Spleen (tissue), 7 donors: ENCODE results near the gene KRTAP9-9.

ENCODE experiments used
- CTCF ChIP-seq, 11 experiments: fragments of 200-600 bp in 7 of 11; fragments of 450-650 bp in 4 of 11; sonication (generic) in 4 of 11; IDR thresholded peaks in 8 of 11; conservative IDR thresholded peaks in 3 of 11; 1 replicate in 7 of 11; 2 replicates in 4 of 11; pipeline versions ENCODE4 v1.4.0 to v1.8.0; 2016 to 2021; ENCODE audit warnings: antibody characterized with exemption in 11 of 11, inconsistent platforms in 4 of 11, mild to moderate bottlenecking in 1 of 11
- POLR2A ChIP-seq, 3 donors: fragments of 450-650 bp; IDR thresholded peaks; one replicate each; pipeline ENCODE4 v1.5.1; 2017; ENCODE audit warnings: antibody characterized with exemption in 3 of 3, mild to moderate bottlenecking in 1 of 3
- donor health status: DM: no; HTN: no; CAD: no; lungs with moderate emphysema.
- donor health status: DM: no; HTN: no; CAD: no.
- donor health status: DM: no; HTN: no; CAD: no.

- TF ChIP-seq CTCF (IDR thresholded peaks at IDR 0.05 in 8 of 11, conservative IDR thresholded peaks at IDR 0.05 in 3 of 11): no peak
- TF ChIP-seq POLR2A (IDR thresholded peaks at IDR 0.05): no peak
These were observed 43.2 kb upstream of the KRTAP9-9 start for GRCh38 chr17:41211845-41212466.
